A673 (cell line): Measurements from ENCODE around the gene OTOR.
A peak's percentile ranks its signal among the peaks of the same experiment; 100 is the strongest.

Experiments
- CTCF ChIP-seq: fragments of 300-800, 200-600 bp; sonication (generic); conservative IDR thresholded peaks from 2 replicates; pipeline ENCODE4 v1.5.1; 2017; ENCODE audit warnings: low read depth, mild to moderate bottlenecking, antibody characterized with exemption, low read length, moderate library complexity, mixed read lengths
- EZH2 ChIP-seq: fragments of 200-600 bp; sonication (generic); IDR thresholded peaks from 2 replicates; pipeline ENCODE4 v1.6.1; 2017; ENCODE audit warnings: borderline replicate concordance, low read depth, mild to moderate bottlenecking, mixed read lengths, antibody characterized with exemption, low read length; ENCODE audit not compliant: poor library complexity, severe bottlenecking

DNA sequence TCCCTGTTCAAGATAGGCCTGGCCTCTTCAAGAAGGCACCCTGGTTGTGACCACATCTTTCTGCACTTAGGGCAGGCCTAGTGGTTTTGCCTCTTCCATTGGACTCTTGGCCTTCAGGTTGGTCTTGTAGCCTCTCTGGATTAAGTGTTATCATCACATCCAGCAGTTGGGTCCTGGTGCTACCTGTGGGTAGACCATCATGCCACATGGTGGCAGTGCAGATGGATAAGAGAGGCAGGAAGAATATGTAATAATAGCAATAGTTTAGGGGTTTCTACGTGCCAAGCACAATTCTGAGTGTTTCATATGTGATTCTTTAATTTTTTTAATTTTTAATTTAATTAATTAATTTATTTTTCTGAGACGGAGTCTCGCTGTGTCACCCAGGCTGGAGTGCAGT is 46.9 kb upstream of the OTOR start:
- TF ChIP-seq CTCF (peak; percentile 53), EZH2 (no peak)
